ENCODE results near the gene PTOV1. TPM values are rescaled to one million over a fixed set of nuclear protein-coding genes. Genes with fewer than 3 reads are reported as not detected.

PTOV1 gene
- total and polyA plus RNA-seq, 2 of the 8 experiments (the other 6 are each of a cell fraction or from before 2014, with no cell fraction given): 147 to 251 TPM

Small RNAs within 50 kb of the gene (microRNA-seq; reads per million reads assigned to microRNA genes)
- 0.46 to 1.4 reads per million in 2 experiments for gene MIR4749 (ENCODE audit: borderline microRNAs expressed in 2 of 2, borderline number of aligned reads in 2 of 2, borderline replicate concordance in 1 of 2)
- gene MIR4750 (ENCODE audit: borderline microRNAs expressed in 2 of 2, borderline number of aligned reads in 2 of 2, borderline replicate concordance in 1 of 2): 0 to 1.8 reads per million in 2 experiments
- gene MIR6800 (ENCODE audit: borderline microRNAs expressed in 2 of 2, borderline number of aligned reads in 2 of 2, borderline replicate concordance in 1 of 2): 0 to 0.61 reads per million in 2 experiments

Small RNAs within 50 kb of the gene (small RNA-seq; reads per million reads assigned to genes)
- gene MIR4749 (ENCODE audit: insufficient read depth): 1.2 reads per million

Other genes starting within 250 kb of the PTOV1 start
- gene RRAS, start 211.0 kb upstream of the PTOV1 start, total RNA-seq (2021; fragmentation: NEBNext Ultra II Directional; extraction: Animal tissue kit (Norgen Biotek cat#: 25700)): 16.9 and 17.7 TPM in 2 replicates
- 49.1 and 62.9 TPM in 2 replicates for gene RRAS, start 211.0 kb upstream of the PTOV1 start, polyA plus RNA-seq (2011; rRNA removed)
- 81.7 and 93.3 TPM in 2 replicates for gene SCAF1, start 208.9 kb upstream of the PTOV1 start, total RNA-seq (2021; fragmentation: NEBNext Ultra II Directional; extraction: Animal tissue kit (Norgen Biotek cat#: 25700))
- gene SCAF1, start 208.9 kb upstream of the PTOV1 start, polyA plus RNA-seq (2011; rRNA removed): 9.7 and 21.4 TPM in 2 replicates
- 114 and 115 TPM in 2 replicates for gene IRF3, start 185.3 kb upstream of the PTOV1 start, total RNA-seq (2021; fragmentation: NEBNext Ultra II Directional; extraction: Animal tissue kit (Norgen Biotek cat#: 25700))
- gene IRF3, start 185.3 kb upstream of the PTOV1 start, polyA plus RNA-seq (2011; rRNA removed): 103 and 185 TPM in 2 replicates
- gene BCL2L12, start 185.2 kb upstream of the PTOV1 start, total RNA-seq (2021; fragmentation: NEBNext Ultra II Directional; extraction: Animal tissue kit (Norgen Biotek cat#: 25700)): 126 and 133 TPM in 2 replicates
- gene BCL2L12, start 185.2 kb upstream of the PTOV1 start, polyA plus RNA-seq (2011; rRNA removed): 209 and 280 TPM in 2 replicates
- gene PRMT1, start 173.9 kb upstream of the PTOV1 start, total RNA-seq (2021; fragmentation: NEBNext Ultra II Directional; extraction: Animal tissue kit (Norgen Biotek cat#: 25700)): 561 and 579 TPM in 2 replicates
- gene PRMT1, start 173.9 kb upstream of the PTOV1 start, polyA plus RNA-seq (2011; rRNA removed): 1,215 and 1,548 TPM in 2 replicates
- 2.6 and 4.3 TPM in 2 replicates for gene ADM5, start 161.6 kb upstream of the PTOV1 start, total RNA-seq (2021; fragmentation: NEBNext Ultra II Directional; extraction: Animal tissue kit (Norgen Biotek cat#: 25700))
- gene ADM5, start 161.6 kb upstream of the PTOV1 start, polyA plus RNA-seq (2011; rRNA removed): 2.5 and 5.4 TPM in 2 replicates
- 91.8 and 98.3 TPM in 2 replicates for gene CPT1C, start 160.0 kb upstream of the PTOV1 start, total RNA-seq (2021; fragmentation: NEBNext Ultra II Directional; extraction: Animal tissue kit (Norgen Biotek cat#: 25700))
- gene CPT1C, start 160.0 kb upstream of the PTOV1 start, polyA plus RNA-seq (2011; rRNA removed): 79.6 and 122 TPM in 2 replicates
- not detected in 2 replicates for gene TSKS, start 87.9 kb upstream of the PTOV1 start, total RNA-seq (2021; fragmentation: NEBNext Ultra II Directional; extraction: Animal tissue kit (Norgen Biotek cat#: 25700))
- gene TSKS, start 87.9 kb upstream of the PTOV1 start, polyA plus RNA-seq (2011; rRNA removed): 0.21 and 0.24 TPM in 2 replicates
- gene AP2A1, start 84.2 kb upstream of the PTOV1 start, total RNA-seq (2021; fragmentation: NEBNext Ultra II Directional; extraction: Animal tissue kit (Norgen Biotek cat#: 25700)): 105 and 109 TPM in 2 replicates
- gene AP2A1, start 84.2 kb upstream of the PTOV1 start, polyA plus RNA-seq (2011; rRNA removed): 106 and 157 TPM in 2 replicates
- 33.9 and 34.1 TPM in 2 replicates for gene FUZ, start 37.9 kb upstream of the PTOV1 start, total RNA-seq (2021; fragmentation: NEBNext Ultra II Directional; extraction: Animal tissue kit (Norgen Biotek cat#: 25700))
- gene FUZ, start 37.9 kb upstream of the PTOV1 start, polyA plus RNA-seq (2011; rRNA removed): 28.4 and 43.8 TPM in 2 replicates
- 71.4 and 73.9 TPM in 2 replicates for gene MED25, start 32.9 kb upstream of the PTOV1 start, total RNA-seq (2021; fragmentation: NEBNext Ultra II Directional; extraction: Animal tissue kit (Norgen Biotek cat#: 25700))
- gene MED25, start 32.9 kb upstream of the PTOV1 start, polyA plus RNA-seq (2011; rRNA removed): 21.6 and 40.4 TPM in 2 replicates
- 105 TPM in 2 replicates for gene PNKP, start 16.4 kb downstream of the PTOV1 start, total RNA-seq (2021; fragmentation: NEBNext Ultra II Directional; extraction: Animal tissue kit (Norgen Biotek cat#: 25700))
- 45.8 and 66.5 TPM in 2 replicates for gene PNKP, start 16.4 kb downstream of the PTOV1 start, polyA plus RNA-seq (2011; rRNA removed)
- 45.9 and 46.7 TPM in 2 replicates for gene AKT1S1, start 26.2 kb downstream of the PTOV1 start, total RNA-seq (2021; fragmentation: NEBNext Ultra II Directional; extraction: Animal tissue kit (Norgen Biotek cat#: 25700))
- 40.7 and 73.3 TPM in 2 replicates for gene AKT1S1, start 26.2 kb downstream of the PTOV1 start, polyA plus RNA-seq (2011; rRNA removed)
- gene TBC1D17, start 26.5 kb downstream of the PTOV1 start, total RNA-seq (2021; fragmentation: NEBNext Ultra II Directional; extraction: Animal tissue kit (Norgen Biotek cat#: 25700)): 44.9 and 47.6 TPM in 2 replicates
- 30.3 and 53.7 TPM in 2 replicates for gene TBC1D17, start 26.5 kb downstream of the PTOV1 start, polyA plus RNA-seq (2011; rRNA removed)
- 0.67 and 0.76 TPM in 2 replicates for gene IL4I1, start 45.7 kb downstream of the PTOV1 start, total RNA-seq (2021; fragmentation: NEBNext Ultra II Directional; extraction: Animal tissue kit (Norgen Biotek cat#: 25700))
- gene IL4I1, start 45.7 kb downstream of the PTOV1 start, polyA plus RNA-seq (2011; rRNA removed): 0.30 and 0.41 TPM in 2 replicates
- gene ATF5, start 78.0 kb downstream of the PTOV1 start, total RNA-seq (2021; fragmentation: NEBNext Ultra II Directional; extraction: Animal tissue kit (Norgen Biotek cat#: 25700)): 13.1 TPM in 2 replicates
- 6.2 and 25.0 TPM in 2 replicates for gene ATF5, start 78.0 kb downstream of the PTOV1 start, polyA plus RNA-seq (2011; rRNA removed)
- gene NUP62, start 78.3 kb downstream of the PTOV1 start, total RNA-seq (2021; fragmentation: NEBNext Ultra II Directional; extraction: Animal tissue kit (Norgen Biotek cat#: 25700)): 106 and 107 TPM in 2 replicates
- 50.0 and 60.0 TPM in 2 replicates for gene NUP62, start 78.3 kb downstream of the PTOV1 start, polyA plus RNA-seq (2011; rRNA removed)
- not detected in 2 replicates for gene SIGLEC11, start 110.0 kb downstream of the PTOV1 start, total RNA-seq (2021; fragmentation: NEBNext Ultra II Directional; extraction: Animal tissue kit (Norgen Biotek cat#: 25700))
- gene SIGLEC11, start 110.0 kb downstream of the PTOV1 start, polyA plus RNA-seq (2011; rRNA removed): 0.14 and 0.18 TPM in 2 replicates
- 34.5 and 36.1 TPM in 2 replicates for gene VRK3, start 174.2 kb downstream of the PTOV1 start, total RNA-seq (2021; fragmentation: NEBNext Ultra II Directional; extraction: Animal tissue kit (Norgen Biotek cat#: 25700))
- 18.4 and 21.3 TPM in 2 replicates for gene VRK3, start 174.2 kb downstream of the PTOV1 start, polyA plus RNA-seq (2011; rRNA removed)
- 11.0 and 11.7 TPM in 2 replicates for gene ZNF473, start 174.8 kb downstream of the PTOV1 start, total RNA-seq (2021; fragmentation: NEBNext Ultra II Directional; extraction: Animal tissue kit (Norgen Biotek cat#: 25700))
- gene ZNF473, start 174.8 kb downstream of the PTOV1 start, polyA plus RNA-seq (2011; rRNA removed): 5.2 and 5.8 TPM in 2 replicates

Data from H1 (cell line).